AG04450 (cell line): ENCODE measurements around the gene OVOL3. TPM values are rescaled to one million over a fixed set of nuclear protein-coding genes. Genes with fewer than 3 reads are reported as not detected.

Source experiments
- CTCF ChIA-PET: fragments of 300-600, 350-600 bp; formaldehyde crosslinking; extraction: SDS; loops from one replicate; lab custom pipeline; 2022; ENCODE audit warnings: antibody characterized with exemption, inconsistent platforms; lab: Charles Lee
- POLR2A ChIA-PET: fragments of 350-600 bp; formaldehyde crosslinking; extraction: SDS; loops from one replicate; lab custom pipeline; 2021; ENCODE audit warnings: antibody characterized with exemption, inconsistent platforms; lab: Yijun Ruan, JAX
- DNase-seq: peaks from one replicate; pipeline ENCODE4 v3.0.0-alpha.2; 2011; ENCODE audit warnings: low read depth, low spot score
- H3K27ac ChIP-seq: one replicate; pipeline ENCODE4 v1.5.1; 2012; ENCODE audit warnings: low read depth, low read length, control low read depth
- H3K27me3 ChIP-seq: one replicate; pipeline ENCODE4 v1.6.0; 2012; ENCODE audit warnings: low read length; ENCODE audit not compliant: control insufficient read depth, insufficient read depth
- H3K4me3 ChIP-seq: 2 replicates; pipeline ENCODE4 v1.5.1; 2011; ENCODE audit warnings: mild to moderate bottlenecking, low read depth, low read length, control low read depth
- H3K9me3 ChIP-seq: 2 replicates; pipeline ENCODE4 v1.5.1; 2012; ENCODE audit warnings: low read length; ENCODE audit not compliant: control insufficient read depth, insufficient read depth
- CTCF ChIP-seq: IDR thresholded peaks from 2 replicates; pipeline ENCODE4 v1.5.1; 2011; ENCODE audit warnings: low read depth, low read length, control low read depth, inconsistent platforms
- polyA plus RNA-seq: library from polyadenylated mRNA; depleted of rRNA; stranded (reverse); fragments of >200 nt; gene quantifications from 2 replicates; pipeline ENCODE4 v1.2.3, GENCODE V29; 2011

The OVOL3 gene
- polyA plus RNA-seq, 1 experiment, result not detected

DNA sequence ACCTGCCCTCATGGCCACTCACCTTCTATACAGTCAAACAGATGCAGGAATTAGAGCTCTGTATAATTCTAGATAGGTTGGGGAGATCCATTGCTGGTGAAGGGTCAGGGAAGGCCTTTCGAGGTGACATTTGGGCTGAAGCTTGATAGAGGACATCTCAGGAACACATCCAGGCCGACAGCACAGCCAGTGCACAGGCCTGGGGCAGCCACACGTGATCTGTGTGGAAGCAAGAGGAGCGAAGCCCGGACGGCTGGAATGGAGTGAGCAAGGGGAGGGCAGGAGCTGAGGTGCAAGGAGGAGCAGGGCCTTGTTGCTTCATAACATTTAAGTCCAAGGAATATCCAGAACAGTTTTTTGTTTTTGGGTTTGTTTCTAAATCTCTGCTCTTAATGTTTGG lies 4.5 kb upstream of the OVOL3 start:
- no peaks in the 10 kb centered on the region for H3K27me3 ChIP-seq
- H3K4me3 ChIP-seq, result no peak overlapping the region
- ChIA-PET CTCF (no interaction called here), POLR2A (interaction anchor here (1.6 kb wide), 1 partner anchor 8 kb away, joined by 4 read pairs; the partner anchor contains the start of genes POLR2I and TBCB)
- no peak for TF ChIP-seq CTCF
- H3K27ac ChIP-seq, result no peak overlapping the region
- no peaks in the 10 kb centered on the region for H3K9me3 ChIP-seq
- no peak for DNase-seq

- ChIA-PET CTCF (no interaction called here), POLR2A (interaction anchor here (1.6 kb wide), 1 partner anchor 8 kb away, joined by 4 read pairs; the partner anchor contains the start of genes POLR2I and TBCB)
- Histone ChIP-seq H3K4me3 (no peak overlapping the region), H3K9me3 (no peaks in the 10 kb centered on the region), H3K27ac (no peak overlapping the region), H3K27me3 (no peaks in the 10 kb centered on the region)
- no peak for DNase-seq
- no peak for TF ChIP-seq CTCF
Measured at GRCh38 chr19:36106991-36107390, 4.0 kb upstream of the OVOL3 start.

GRCh38 chr19:36108684-36109083 lies 2.3 kb upstream of the OVOL3 start:
- POLR2A ChIA-PET, result interaction anchor here (0.6 kb wide), 1 partner anchor 11 kb away, joined by 4 read pairs; no protein-coding TSS in a partner anchor
- DNase-seq, result no peak
- CTCF ChIA-PET, result interaction anchor here (0.7 kb wide), 1 partner anchor 9 kb away, joined by 5 read pairs; no protein-coding TSS in a partner anchor
- peak overlapping the region; percentile 2 for H3K27ac ChIP-seq
- TF ChIP-seq CTCF, result no peak
- no peaks in the 10 kb centered on the region for H3K9me3 ChIP-seq
- no peak overlapping the region for H3K4me3 ChIP-seq
- no peaks in the 10 kb centered on the region for H3K27me3 ChIP-seq

DNA sequence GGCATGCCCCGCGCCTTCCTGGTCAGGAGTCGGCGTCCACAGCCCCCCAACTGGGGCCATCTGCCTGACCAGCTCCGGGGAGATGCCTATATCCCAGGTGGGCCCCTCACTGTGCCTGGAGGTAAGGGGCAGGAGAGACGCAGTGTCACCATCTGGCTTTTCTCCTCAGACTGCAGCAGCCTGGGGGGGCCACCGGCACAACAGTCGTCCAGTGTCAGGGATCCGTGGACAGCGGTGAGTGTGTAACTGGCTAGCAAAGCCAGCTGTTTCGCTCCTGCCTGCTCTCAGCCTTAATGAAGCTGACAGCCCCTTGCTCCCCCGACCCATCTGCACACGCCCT lies 227 bp downstream of the OVOL3 start:
- TF ChIP-seq CTCF, result no peak
- ChIA-PET POLR2A (no interaction called here), CTCF (no interaction called here)
- H3K27me3 ChIP-seq, result no peaks in the 10 kb centered on the region
- H3K27ac ChIP-seq, result no peak overlapping the region
- H3K9me3 ChIP-seq, result no peaks in the 10 kb centered on the region; the same call in 1 of the 2 replicates
- DNase-seq, result no peak
- no peak overlapping the region for H3K4me3 ChIP-seq

DNA sequence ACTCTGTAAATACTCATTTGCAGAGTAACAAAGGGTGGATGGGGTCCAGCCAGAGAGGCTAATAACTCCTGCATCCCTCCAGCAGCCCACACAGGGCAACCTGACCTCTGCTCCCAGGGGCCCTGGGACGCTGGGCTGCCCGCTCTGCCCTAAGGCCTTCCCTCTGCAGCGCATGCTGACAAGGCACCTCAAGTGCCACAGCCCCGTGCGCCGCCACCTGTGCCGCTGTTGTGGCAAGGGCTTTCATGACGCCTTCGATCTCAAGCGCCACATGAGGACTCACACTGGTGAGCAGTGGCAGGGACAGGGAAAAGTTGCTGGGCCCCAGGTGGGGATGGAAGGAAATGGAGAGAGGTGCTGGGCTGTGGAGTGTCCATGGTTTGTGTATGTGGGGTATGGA lies 1.7 kb downstream of the OVOL3 start:
- no peak for TF ChIP-seq CTCF

More for the DNA sequence above, 1.7 kb downstream of the OVOL3 start:
- no peak for DNase-seq
- CTCF ChIA-PET, result no interaction called here
- no peaks in the 10 kb centered on the region; the same call in 1 of the 2 replicates for H3K9me3 ChIP-seq
- H3K27me3 ChIP-seq, result no peaks in the 10 kb centered on the region
- POLR2A ChIA-PET, result no interaction called here
- H3K4me3 ChIP-seq, result no peak overlapping the region
- H3K27ac ChIP-seq, result no peak overlapping the region
